ENCODE results near the gene PIGC.

Gene PIGC

DNA sequence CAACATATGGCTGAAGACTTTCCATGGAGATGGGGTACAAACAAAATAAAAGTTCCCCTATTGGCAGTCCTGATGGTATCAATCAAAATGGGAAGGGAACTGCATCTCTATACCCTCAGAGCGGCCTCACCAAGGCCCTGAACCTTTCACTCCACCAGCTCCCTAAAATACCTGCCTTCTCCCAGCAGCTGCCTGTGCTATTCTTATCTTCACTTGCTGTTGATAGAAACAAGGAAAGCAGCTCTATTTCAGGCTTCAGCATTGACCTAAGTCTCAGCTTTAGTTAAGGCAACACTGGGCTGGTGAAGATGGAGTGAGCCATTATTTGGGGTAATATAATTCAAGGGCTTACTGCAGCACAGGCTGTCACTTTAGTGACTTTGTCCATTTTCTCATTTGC is 21.7 kb upstream of the PIGC start:
- Histone ChIP-seq H3K4me3 (ENCODE audit: low read depth in 1 of 2, low read length in 2 of 2) (no peak overlapping the region), H3K9ac (ENCODE audit: low read length) (no peak overlapping the region), H3K27ac (ENCODE audit: low read depth, low read length) (no peak overlapping the region), H3K9me3 (ENCODE audit: low read length) (no peaks in the 10 kb centered on the region), H3K4me1 (ENCODE audit: insufficient read depth, low read length) (no peaks in the 10 kb centered on the region), H3K27me3 (ENCODE audit: control insufficient read depth in 1 of 2, insufficient read depth in 2 of 2, low read length in 2 of 2) (no peaks in the 10 kb centered on the region), H3K36me3 (ENCODE audit: insufficient read depth, low read length) (no peaks in the 10 kb centered on the region)

GRCh38 chr1:172460887-172461315 is 17.0 kb upstream of the PIGC start:
- no peaks in the 10 kb centered on the region for H3K27me3 ChIP-seq (ENCODE audit: control insufficient read depth in 1 of 2, insufficient read depth in 2 of 2, low read length in 2 of 2)
- no peaks in the 10 kb centered on the region for H3K36me3 ChIP-seq (ENCODE audit: insufficient read depth, low read length)
- no peaks in the 10 kb centered on the region for H3K4me1 ChIP-seq (ENCODE audit: insufficient read depth, low read length)
- no peaks in the 10 kb centered on the region for H3K9me3 ChIP-seq (ENCODE audit: low read length)
- no peak overlapping the region for H3K27ac ChIP-seq (ENCODE audit: low read depth, low read length)
- no peak overlapping the region for H3K4me3 ChIP-seq (ENCODE audit: low read depth in 1 of 2, low read length in 2 of 2)
- H3K9ac ChIP-seq (ENCODE audit: low read length) = no peak overlapping the region

DNA sequence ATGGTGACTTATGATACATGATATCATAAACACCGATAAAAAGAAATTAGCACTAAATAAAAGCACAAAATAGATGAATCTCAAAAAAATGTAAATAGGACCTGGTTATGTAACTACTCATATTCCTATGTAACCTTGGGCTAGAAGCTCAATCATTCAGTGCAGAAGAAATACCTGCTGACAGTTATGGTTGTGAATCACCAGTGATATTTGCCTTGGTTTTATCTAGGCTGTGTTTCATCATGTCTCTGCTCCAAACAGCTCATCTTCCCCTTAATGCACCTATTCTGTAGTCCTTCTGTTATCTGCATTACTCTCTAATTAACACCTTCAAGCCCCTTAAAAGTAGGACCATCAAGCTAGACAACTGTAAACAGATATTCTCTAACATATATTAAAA is 16.3 kb upstream of the PIGC start:
- Histone ChIP-seq H3K9ac (ENCODE audit: low read length) (no peak overlapping the region), H3K9me3 (ENCODE audit: low read length) (no peaks in the 10 kb centered on the region)

DNA sequence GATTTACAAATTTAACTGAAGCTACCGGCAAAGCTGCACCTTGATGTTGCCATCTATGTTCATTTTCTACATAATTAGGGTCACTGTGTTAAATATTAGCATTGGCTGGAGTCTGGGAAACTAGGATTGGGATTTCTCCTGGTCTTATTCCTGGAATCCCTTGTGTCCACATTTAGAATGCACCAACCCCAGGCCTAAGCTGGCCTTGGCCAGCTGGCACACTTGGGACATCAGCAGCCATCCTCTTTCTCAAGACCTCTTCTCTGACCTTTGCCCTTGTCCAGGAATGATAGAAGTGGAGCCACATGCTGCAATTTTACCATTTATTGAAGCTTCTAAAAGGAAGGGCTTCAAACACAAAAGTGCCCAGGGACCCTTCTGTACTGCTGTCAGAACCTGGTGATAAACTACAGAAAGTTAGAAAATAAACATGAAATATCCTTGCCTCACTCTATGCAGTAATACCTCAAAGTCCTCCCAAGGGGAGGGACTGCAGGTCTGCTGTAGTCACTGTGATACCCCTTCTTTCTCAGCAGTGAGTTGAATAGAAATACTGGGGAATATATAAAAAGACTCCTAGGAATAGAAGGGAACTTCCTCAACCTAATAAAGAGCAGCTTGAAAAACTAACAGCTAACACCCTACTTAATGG is 13.7 kb upstream of the PIGC start:
- Histone ChIP-seq H3K27ac (ENCODE audit: low read depth, low read length) (no peak overlapping the region), H3K27me3 (ENCODE audit: control insufficient read depth in 1 of 2, insufficient read depth in 2 of 2, low read length in 2 of 2) (no peaks in the 10 kb centered on the region), H3K9me3 (ENCODE audit: low read length) (no peaks in the 10 kb centered on the region), H3K4me3 (ENCODE audit: low read depth in 1 of 2, low read length in 2 of 2) (no peak overlapping the region), H3K4me1 (ENCODE audit: insufficient read depth, low read length) (no peaks in the 10 kb centered on the region), H3K9ac (ENCODE audit: low read length) (no peak overlapping the region), H3K36me3 (ENCODE audit: insufficient read depth, low read length) (no peaks in the 10 kb centered on the region)

More for the DNA sequence above, 16.3 kb upstream of the PIGC start:
- Histone ChIP-seq H3K27me3 (ENCODE audit: control insufficient read depth in 1 of 2, insufficient read depth in 2 of 2, low read length in 2 of 2) (no peaks in the 10 kb centered on the region), H3K36me3 (ENCODE audit: insufficient read depth, low read length) (no peaks in the 10 kb centered on the region), H3K4me1 (ENCODE audit: insufficient read depth, low read length) (no peaks in the 10 kb centered on the region), H3K4me3 (ENCODE audit: low read depth in 1 of 2, low read length in 2 of 2) (no peak overlapping the region), H3K27ac (ENCODE audit: low read depth, low read length) (no peak overlapping the region)

GRCh38 chr1:172456344-172456769 is 12.5 kb upstream of the PIGC start:
- Histone ChIP-seq H3K27ac (ENCODE audit: low read depth, low read length) (no peak overlapping the region), H3K4me1 (ENCODE audit: insufficient read depth, low read length) (no peaks in the 10 kb centered on the region)

DNA sequence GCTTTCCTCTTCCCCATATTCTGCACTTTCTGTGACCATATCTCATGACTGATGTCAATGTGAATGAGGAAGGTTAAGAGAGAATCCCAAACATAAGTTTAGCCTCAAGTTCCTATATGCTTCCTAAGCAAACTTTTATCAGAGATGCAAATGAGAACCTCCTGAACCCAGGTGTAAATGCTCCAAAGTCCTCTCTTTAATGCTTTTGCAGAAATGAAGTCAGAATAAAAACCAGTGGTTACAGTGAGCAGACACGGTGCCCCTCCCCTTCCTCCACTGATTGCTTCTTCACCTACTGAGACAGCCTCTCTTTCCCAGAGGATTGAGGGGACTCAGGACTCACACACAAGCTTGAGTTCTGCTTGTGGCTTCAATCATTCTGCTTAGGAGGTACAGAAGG is 11.6 kb upstream of the PIGC start:
- no peaks in the 10 kb centered on the region for H3K27me3 ChIP-seq (ENCODE audit: control insufficient read depth in 1 of 2, insufficient read depth in 2 of 2, low read length in 2 of 2)
- H3K9me3 ChIP-seq (ENCODE audit: low read length) = no peaks in the 10 kb centered on the region
- no peaks in the 10 kb centered on the region for H3K4me1 ChIP-seq (ENCODE audit: insufficient read depth, low read length)
- no peaks in the 10 kb centered on the region for H3K36me3 ChIP-seq (ENCODE audit: insufficient read depth, low read length)
- no peak overlapping the region for H3K4me3 ChIP-seq (ENCODE audit: low read depth in 1 of 2, low read length in 2 of 2)
- no peak overlapping the region for H3K9ac ChIP-seq (ENCODE audit: low read length)
- H3K27ac ChIP-seq (ENCODE audit: low read depth, low read length) = no peak overlapping the region

More at GRCh38 chr1:172456344-172456769, 12.5 kb upstream of the PIGC start:
- Histone ChIP-seq H3K4me3 (ENCODE audit: low read depth in 1 of 2, low read length in 2 of 2) (no peak overlapping the region), H3K9me3 (ENCODE audit: low read length) (no peaks in the 10 kb centered on the region), H3K36me3 (ENCODE audit: insufficient read depth, low read length) (no peaks in the 10 kb centered on the region), H3K27me3 (ENCODE audit: control insufficient read depth in 1 of 2, insufficient read depth in 2 of 2, low read length in 2 of 2) (no peaks in the 10 kb centered on the region), H3K9ac (ENCODE audit: low read length) (no peak overlapping the region)

DNA sequence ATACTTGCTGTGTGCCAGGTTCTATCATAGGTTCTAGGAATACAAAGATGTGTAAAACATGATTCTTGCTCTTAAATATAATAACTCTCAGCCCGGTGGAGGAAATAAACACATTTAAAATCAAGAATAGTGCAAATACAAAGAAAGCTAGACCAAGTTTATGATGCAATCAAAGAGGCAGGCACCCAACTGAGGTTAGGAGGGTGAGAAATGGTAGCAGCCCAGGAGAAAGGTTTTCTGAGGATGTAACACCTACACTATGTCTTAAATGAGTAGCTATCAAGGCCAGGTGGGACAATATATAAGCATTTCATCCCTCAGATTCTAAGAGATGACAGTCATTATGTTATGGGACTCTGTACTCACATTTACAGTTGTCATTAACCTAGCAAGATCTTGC is 9.7 kb upstream of the PIGC start:
- no peaks in the 10 kb centered on the region for H3K27me3 ChIP-seq (ENCODE audit: control insufficient read depth in 1 of 2, insufficient read depth in 2 of 2, low read length in 2 of 2)
- H3K4me3 ChIP-seq (ENCODE audit: low read depth in 1 of 2, low read length in 2 of 2) = no peak overlapping the region
- no peak overlapping the region for H3K27ac ChIP-seq (ENCODE audit: low read depth, low read length)
- no peak overlapping the region for H3K9ac ChIP-seq (ENCODE audit: low read length)
- no peaks in the 10 kb centered on the region for H3K36me3 ChIP-seq (ENCODE audit: insufficient read depth, low read length)
- no peaks in the 10 kb centered on the region for H3K4me1 ChIP-seq (ENCODE audit: insufficient read depth, low read length)
- H3K9me3 ChIP-seq (ENCODE audit: low read length) = no peaks in the 10 kb centered on the region

DNA sequence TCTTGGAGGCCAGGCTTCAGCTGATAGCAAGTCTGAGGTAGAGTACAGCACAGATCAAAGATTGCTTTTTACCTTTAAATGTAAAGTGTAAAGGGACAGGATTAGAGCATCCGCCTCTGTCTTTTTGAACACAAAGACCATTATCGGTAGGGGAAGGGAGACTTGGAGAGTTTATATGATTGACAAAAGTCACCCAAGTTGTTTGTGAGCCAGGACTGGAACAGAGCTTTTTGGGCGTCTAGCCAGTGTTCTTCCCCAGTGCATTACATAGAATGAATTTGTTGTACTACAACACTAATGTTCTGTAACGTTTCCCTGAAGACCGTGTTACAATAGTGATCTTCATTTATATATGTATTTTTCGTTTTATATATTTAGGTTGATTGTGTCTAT is 9.3 kb upstream of the PIGC start:
- Histone ChIP-seq H3K4me3 (ENCODE audit: low read depth in 1 of 2, low read length in 2 of 2) (no peak overlapping the region), H3K4me1 (ENCODE audit: insufficient read depth, low read length) (no peaks in the 10 kb centered on the region), H3K27ac (ENCODE audit: low read depth, low read length) (no peak overlapping the region)

GRCh38 chr1:172452536-172453152 is 8.8 kb upstream of the PIGC start:
- Histone ChIP-seq H3K27ac (ENCODE audit: low read depth, low read length) (no peak overlapping the region), H3K9me3 (ENCODE audit: low read length) (no peaks in the 10 kb centered on the region), H3K4me1 (ENCODE audit: insufficient read depth, low read length) (no peaks in the 10 kb centered on the region), H3K27me3 (ENCODE audit: control insufficient read depth in 1 of 2, insufficient read depth in 2 of 2, low read length in 2 of 2) (no peaks in the 10 kb centered on the region), H3K9ac (ENCODE audit: low read length) (no peak overlapping the region), H3K4me3 (ENCODE audit: low read depth in 1 of 2, low read length in 2 of 2) (no peak overlapping the region), H3K36me3 (ENCODE audit: insufficient read depth, low read length) (no peaks in the 10 kb centered on the region)

More for the DNA sequence above, 9.3 kb upstream of the PIGC start:
- Histone ChIP-seq H3K27me3 (ENCODE audit: control insufficient read depth in 1 of 2, insufficient read depth in 2 of 2, low read length in 2 of 2) (no peaks in the 10 kb centered on the region), H3K9me3 (ENCODE audit: low read length) (no peaks in the 10 kb centered on the region), H3K9ac (ENCODE audit: low read length) (no peak overlapping the region), H3K36me3 (ENCODE audit: insufficient read depth, low read length) (no peaks in the 10 kb centered on the region)

DNA sequence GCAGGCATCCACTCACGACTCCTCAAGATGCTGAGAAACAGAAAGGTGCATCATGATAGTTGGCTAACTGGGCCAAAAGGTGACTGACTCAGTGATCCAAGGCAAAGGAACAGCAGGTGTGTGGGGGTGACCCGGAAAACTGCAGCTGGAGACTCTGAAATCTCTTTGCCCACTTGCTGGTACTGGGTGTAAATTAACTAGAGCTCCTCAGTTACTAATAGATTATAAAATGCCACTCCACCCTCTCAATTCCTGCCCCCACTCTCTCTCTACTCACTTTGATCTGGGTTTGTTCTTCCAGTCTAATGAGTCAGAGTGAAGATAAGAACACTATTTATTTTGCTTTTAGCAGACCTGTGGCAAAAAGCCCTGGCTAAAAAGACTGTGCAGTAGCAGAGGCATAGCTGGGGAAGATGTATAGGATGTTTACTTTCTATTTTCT is 7.2 kb upstream of the PIGC start:
- Histone ChIP-seq H3K27me3 (ENCODE audit: control insufficient read depth in 1 of 2, insufficient read depth in 2 of 2, low read length in 2 of 2) (no peaks in the 10 kb centered on the region), H3K9me3 (ENCODE audit: low read length) (no peaks in the 10 kb centered on the region), H3K4me1 (ENCODE audit: insufficient read depth, low read length) (no peaks in the 10 kb centered on the region), H3K9ac (ENCODE audit: low read length) (no peak overlapping the region), H3K27ac (ENCODE audit: low read depth, low read length) (no peak overlapping the region), H3K36me3 (ENCODE audit: insufficient read depth, low read length) (no peaks in the 10 kb centered on the region), H3K4me3 (ENCODE audit: low read depth in 1 of 2, low read length in 2 of 2) (no peak overlapping the region)

DNA sequence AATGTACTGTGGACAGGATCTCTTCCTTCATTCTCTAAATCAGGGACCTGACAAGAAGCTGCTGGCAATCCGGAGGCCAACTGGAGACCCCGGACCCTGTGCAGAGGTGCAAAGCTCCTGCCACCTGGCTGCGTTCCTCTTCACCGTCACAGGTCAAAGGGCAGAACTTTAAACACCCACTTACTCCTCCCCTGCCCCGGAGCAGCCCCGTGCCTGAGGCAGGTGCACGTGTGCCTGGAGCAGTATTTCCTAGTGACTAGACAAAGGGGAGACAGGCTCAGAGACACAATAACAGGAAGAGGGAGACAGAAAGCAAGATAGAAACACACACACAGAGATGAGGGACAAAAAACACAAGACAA is 6.6 kb upstream of the PIGC start:
- H3K27me3 ChIP-seq (ENCODE audit: control insufficient read depth in 1 of 2, insufficient read depth in 2 of 2, low read length in 2 of 2) = no peaks in the 10 kb centered on the region

More for the DNA sequence above, 6.6 kb upstream of the PIGC start:
- Histone ChIP-seq H3K4me3 (ENCODE audit: low read depth in 1 of 2, low read length in 2 of 2) (peak overlapping the region in 1 of 2 donors; percentile 21), H3K4me1 (ENCODE audit: insufficient read depth, low read length) (no peaks in the 10 kb centered on the region), H3K9me3 (ENCODE audit: low read length) (no peaks in the 10 kb centered on the region), H3K9ac (ENCODE audit: low read length) (no peak overlapping the region), H3K27ac (ENCODE audit: low read depth, low read length) (no peak overlapping the region), H3K36me3 (ENCODE audit: insufficient read depth, low read length) (no peaks in the 10 kb centered on the region)

All from muscle layer of colon (tissue), 2 donors.